HL-60 (cell line): Measurements from ENCODE around the gene PSMA3.

ENCODE experiments used
- DNase-seq, 2 experiments: peaks; one replicate each; pipeline ENCODE4 v3.0.0-alpha.2; 2010 to 2020; ENCODE audit warnings: low read depth in 1 of 2, low spot score in 1 of 2
- H3K27ac ChIP-seq: fragments of 250-450 bp; sonication (Bioruptor Pico); replicated peaks from 2 replicates; pipeline ENCODE4 v1.5.1; 2020; ENCODE audit warnings: mild to moderate bottlenecking, moderate library complexity
- H3K27me3 ChIP-seq: fragments of 250-450 bp; sonication (Bioruptor Pico); 2 replicates; pipeline ENCODE4 v1.5.1; 2021; ENCODE audit warnings: mild to moderate bottlenecking, moderate library complexity; ENCODE audit not compliant: insufficient read depth, poor library complexity, severe bottlenecking
- H3K4me3 ChIP-seq: replicated peaks from 2 replicates; pipeline ENCODE4 v1.5.1; 2011; ENCODE audit warnings: mild to moderate bottlenecking, control low read depth, low read length; ENCODE audit not compliant: insufficient read depth
- CTCF ChIP-seq: IDR thresholded peaks from one replicate; pipeline ENCODE4 v1.5.1; 2011; ENCODE audit warnings: low read length, control low read depth, inconsistent platforms; ENCODE audit not compliant: insufficient read depth
- GABPA ChIP-seq: IDR thresholded peaks from 2 replicates; pipeline ENCODE4 v1.6.1; 2012; ENCODE audit warnings: low read depth
- POLR2AphosphoS5 ChIP-seq: IDR thresholded peaks from 2 replicates; pipeline ENCODE4 v1.6.1; 2012; ENCODE audit warnings: low read depth
- SPI1 ChIP-seq: IDR thresholded peaks from 2 replicates; pipeline ENCODE4 v1.6.1; 2012; ENCODE audit warnings: low read depth, mild to moderate bottlenecking, borderline replicate concordance
- TF ChIP-seq, protein P1 (sequence below): IDR thresholded peaks from 2 replicates; pipeline ENCODE4 v1.6.1; 2012; ENCODE audit warnings: low read depth; ENCODE audit not compliant: insufficient replicate concordance

Gene PSMA3

DNA sequence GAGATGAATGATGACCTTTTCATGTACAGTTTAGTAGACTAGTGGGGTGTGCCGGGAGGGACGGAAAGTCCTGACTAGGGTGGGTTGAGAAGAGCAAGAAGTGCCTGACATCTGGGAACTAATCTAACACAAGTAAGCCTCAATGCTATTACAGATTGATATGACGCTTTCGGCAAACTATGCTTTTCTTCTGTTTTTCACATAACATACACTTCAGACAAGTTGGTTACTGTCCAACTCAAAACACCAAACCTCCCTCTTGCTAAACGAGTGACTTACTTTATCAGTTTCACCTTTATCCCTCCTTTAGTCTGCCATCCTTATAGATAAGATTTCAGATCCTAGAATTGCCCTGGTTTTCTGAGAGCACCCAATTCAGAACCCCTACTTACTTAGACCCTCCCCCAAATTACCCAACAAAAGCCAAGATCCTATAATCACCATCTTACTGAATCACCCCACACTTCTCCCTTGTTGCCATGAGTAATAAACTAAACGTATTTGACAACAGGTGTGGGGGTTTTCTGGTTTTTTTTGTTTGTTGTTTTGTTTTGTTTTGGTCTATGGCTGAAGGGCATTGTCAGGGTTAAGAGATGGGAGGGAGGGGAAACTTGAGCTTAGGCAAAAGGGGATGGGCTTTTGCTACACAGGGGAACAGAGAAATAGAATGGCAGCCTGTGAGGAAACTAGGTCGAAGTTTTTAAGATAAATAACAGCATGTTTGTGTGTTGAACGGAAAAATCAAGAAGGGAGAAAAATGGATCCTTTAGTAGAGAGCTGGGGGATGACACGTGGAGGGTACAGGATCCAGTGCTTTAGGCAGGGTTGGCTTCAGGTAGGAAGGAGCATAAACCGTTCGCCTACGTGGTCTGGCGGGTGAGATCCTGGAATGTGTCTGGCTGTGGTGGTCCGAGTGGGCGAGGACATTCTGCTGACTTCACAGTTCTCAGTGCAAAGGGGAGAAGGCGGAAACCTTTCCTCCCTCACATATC is 6.1 kb upstream of the PSMA3 start:
- H3K27ac ChIP-seq = peak overlapping the region; percentile 58
- H3K4me3 ChIP-seq = peak overlapping the region; percentile 52
- no peak for DNase-seq
- no peaks in the 10 kb centered on the region for H3K27me3 ChIP-seq
- TF ChIP-seq POLR2AphosphoS5 (no peak), SPI1 (no peak), GABPA (no peak), CTCF (no peak)
- TF ChIP-seq, protein P1, sequence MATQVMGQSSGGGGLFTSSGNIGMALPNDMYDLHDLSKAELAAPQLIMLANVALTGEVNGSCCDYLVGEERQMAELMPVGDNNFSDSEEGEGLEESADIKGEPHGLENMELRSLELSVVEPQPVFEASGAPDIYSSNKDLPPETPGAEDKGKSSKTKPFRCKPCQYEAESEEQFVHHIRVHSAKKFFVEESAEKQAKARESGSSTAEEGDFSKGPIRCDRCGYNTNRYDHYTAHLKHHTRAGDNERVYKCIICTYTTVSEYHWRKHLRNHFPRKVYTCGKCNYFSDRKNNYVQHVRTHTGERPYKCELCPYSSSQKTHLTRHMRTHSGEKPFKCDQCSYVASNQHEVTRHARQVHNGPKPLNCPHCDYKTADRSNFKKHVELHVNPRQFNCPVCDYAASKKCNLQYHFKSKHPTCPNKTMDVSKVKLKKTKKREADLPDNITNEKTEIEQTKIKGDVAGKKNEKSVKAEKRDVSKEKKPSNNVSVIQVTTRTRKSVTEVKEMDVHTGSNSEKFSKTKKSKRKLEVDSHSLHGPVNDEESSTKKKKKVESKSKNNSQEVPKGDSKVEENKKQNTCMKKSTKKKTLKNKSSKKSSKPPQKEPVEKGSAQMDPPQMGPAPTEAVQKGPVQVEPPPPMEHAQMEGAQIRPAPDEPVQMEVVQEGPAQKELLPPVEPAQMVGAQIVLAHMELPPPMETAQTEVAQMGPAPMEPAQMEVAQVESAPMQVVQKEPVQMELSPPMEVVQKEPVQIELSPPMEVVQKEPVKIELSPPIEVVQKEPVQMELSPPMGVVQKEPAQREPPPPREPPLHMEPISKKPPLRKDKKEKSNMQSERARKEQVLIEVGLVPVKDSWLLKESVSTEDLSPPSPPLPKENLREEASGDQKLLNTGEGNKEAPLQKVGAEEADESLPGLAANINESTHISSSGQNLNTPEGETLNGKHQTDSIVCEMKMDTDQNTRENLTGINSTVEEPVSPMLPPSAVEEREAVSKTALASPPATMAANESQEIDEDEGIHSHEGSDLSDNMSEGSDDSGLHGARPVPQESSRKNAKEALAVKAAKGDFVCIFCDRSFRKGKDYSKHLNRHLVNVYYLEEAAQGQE = no peak

- Histone ChIP-seq H3K4me3 (peak overlapping the region; percentile 52), H3K27me3 (no peaks in the 10 kb centered on the region), H3K27ac (peak overlapping the region; percentile 58)
- DNase-seq = peak in 1 of 2 experiments; percentile 63
- TF ChIP-seq POLR2AphosphoS5 (no peak), GABPA (no peak), CTCF (no peak), SPI1 (no peak)
- TF ChIP-seq, protein P1 = peak; percentile 27
Observed at GRCh38 chr14:58239244-58240195, 5.1 kb upstream of the PSMA3 start.

DNA sequence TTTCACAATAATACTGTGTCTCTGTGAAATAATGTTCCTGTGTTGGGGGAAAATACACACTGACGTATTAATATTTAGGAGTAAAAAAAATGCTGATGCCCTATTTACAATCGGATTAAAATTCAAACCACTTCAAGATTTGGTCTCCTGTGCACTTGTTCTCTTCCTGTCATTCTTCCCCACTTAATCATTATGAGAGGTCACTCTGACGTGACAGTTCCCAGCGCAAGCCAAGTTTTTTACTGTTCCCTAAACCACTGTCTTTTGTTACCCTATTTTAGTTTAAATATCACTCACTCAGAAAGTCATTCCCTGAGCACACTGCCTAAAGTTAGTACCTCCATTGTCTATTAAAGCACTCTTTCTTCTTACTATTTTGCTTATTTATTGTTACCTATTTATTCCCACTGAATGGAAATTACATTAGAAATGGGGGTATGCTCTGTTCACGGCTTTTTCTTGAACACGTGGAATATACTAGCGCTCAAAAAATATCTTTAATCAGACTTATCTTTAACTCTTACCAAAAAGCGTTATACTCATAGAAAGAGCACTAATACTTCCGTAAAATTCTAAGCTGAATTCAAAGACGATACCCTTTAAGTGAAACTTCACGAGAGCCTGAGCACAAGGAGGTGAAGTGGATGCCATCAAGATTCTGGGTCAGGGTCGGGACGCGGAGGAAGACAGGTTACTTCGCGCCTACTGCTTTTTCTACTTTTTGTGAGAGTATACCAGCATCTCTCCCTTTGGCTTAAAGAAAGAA is 670 bp upstream of the PSMA3 start:
- Histone ChIP-seq H3K4me3 (peak overlapping the region; percentile 54), H3K27me3 (no peaks in the 10 kb centered on the region), H3K27ac (peak overlapping the region; percentile 91)
- no peak for TF ChIP-seq SPI1
- no peak for TF ChIP-seq CTCF
- TF ChIP-seq GABPA = no peak
- TF ChIP-seq, protein P1 = no peak
- TF ChIP-seq POLR2AphosphoS5 = peak; percentile 27; the same call in 1 of the 2 replicates
- DNase-seq = peak in 1 of 2 experiments; percentile 48
